Adipocyte (in vitro differentiated cells): ENCODE data around the gene HDAC2.

ENCODE experiments used
- DNase-seq: peaks from one replicate; pipeline ENCODE4 v3.0.0-alpha.2; 2015; ENCODE audit warnings: low read depth
- H3K27me3 ChIP-seq: replicated peaks from 2 replicates; pipeline ENCODE4 v1.7.0; 2013; ENCODE audit warnings: mild to moderate bottlenecking, low read length, moderate library complexity; ENCODE audit not compliant: control insufficient read depth, insufficient read depth
- H3K36me3 ChIP-seq: 2 replicates; pipeline ENCODE4 v1.7.0; 2013; ENCODE audit warnings: low read length, mild to moderate bottlenecking, moderate library complexity; ENCODE audit not compliant: control insufficient read depth, insufficient read depth, severe bottlenecking
- H3K4me1 ChIP-seq: 2 replicates; pipeline ENCODE4 v1.7.0; 2013; ENCODE audit warnings: mild to moderate bottlenecking, low read length, moderate library complexity; ENCODE audit not compliant: control insufficient read depth, insufficient read depth
- H3K4me3 ChIP-seq: 2 replicates; pipeline ENCODE4 v1.7.0; 2013; ENCODE audit warnings: mild to moderate bottlenecking, low read length, moderate library complexity
- H3K9ac ChIP-seq: 2 replicates; pipeline ENCODE4 v1.7.0; 2013; ENCODE audit warnings: mild to moderate bottlenecking, low read length, moderate library complexity
- H3K9me3 ChIP-seq: 2 replicates; pipeline ENCODE4 v1.7.0; 2013; ENCODE audit warnings: mild to moderate bottlenecking, low read length, moderate library complexity; ENCODE audit not compliant: control insufficient read depth

HDAC2 gene

GRCh38 chr6:113886512-113886911 is 84.4 kb downstream of the HDAC2 start:
- no peaks in the 10 kb centered on the region for H3K4me1 ChIP-seq
- H3K4me3 ChIP-seq = no peak overlapping the region
- no peaks in the 10 kb centered on the region for H3K27me3 ChIP-seq
- no peak for DNase-seq
- H3K9ac ChIP-seq = no peak overlapping the region
- peaks cover under 1% of the 10 kb centered on the region for H3K9me3 ChIP-seq
- no peaks in the 10 kb centered on the region for H3K36me3 ChIP-seq

GRCh38 chr6:113884011-113884410 is 86.9 kb downstream of the HDAC2 start:
- Histone ChIP-seq H3K9ac (no peak overlapping the region), H3K9me3 (no peaks in the 10 kb centered on the region), H3K4me1 (peaks cover 4% of the 10 kb centered on the region), H3K27me3 (no peaks in the 10 kb centered on the region), H3K4me3 (no peak overlapping the region), H3K36me3 (no peaks in the 10 kb centered on the region)
- no peak for DNase-seq
